ENCODE data around the gene NOP16. TPM values are rescaled to one million over a fixed set of nuclear protein-coding genes. Genes with fewer than 3 reads are reported as not detected.
A peak's percentile ranks its signal among the peaks of the same experiment; 100 is the strongest.
"Not testable (repeated sequence)": the region's sequence is repeated elsewhere in the genome, so short reads cannot be mapped to it uniquely, and the experiment has no call there.

Gene NOP16
- total RNA-seq, 1 experiment from 2014 or later = 134 TPM

DNA sequence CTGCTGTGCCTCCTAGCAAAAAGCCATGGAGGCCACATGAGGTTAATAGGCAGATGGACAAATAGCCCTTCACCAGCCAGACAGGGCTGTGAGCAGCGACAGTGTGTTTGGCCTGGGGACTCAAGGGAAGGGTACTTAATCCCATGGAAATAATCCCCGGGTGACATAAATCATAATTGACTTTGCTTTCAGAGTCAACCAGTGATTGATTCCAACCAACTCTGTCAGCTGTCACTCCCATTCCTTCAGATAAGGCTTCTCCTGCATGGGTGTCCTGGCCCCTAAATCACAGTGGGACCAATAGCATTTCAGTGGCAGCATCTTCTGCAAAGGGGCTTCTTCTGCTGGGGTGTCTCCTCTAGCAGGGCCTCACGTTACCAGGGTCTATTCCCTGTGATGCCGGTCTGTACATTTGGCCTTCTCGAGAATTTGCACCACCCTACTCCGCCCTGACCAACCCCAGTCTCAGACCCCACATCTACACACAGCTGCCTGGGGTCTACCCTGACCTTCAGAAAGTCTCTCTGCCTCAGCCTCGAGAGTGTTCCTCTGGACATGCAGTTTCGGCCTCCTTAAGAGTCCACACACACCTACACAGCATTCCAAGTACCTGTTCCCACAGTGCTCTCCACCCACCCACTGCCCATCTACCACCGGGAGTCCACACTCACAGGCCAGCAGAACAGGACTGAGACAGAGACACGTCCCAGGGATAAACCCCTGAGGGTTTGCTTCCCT is 24.3 kb upstream of the NOP16 start:
- CTCF ChIA-PET = interaction anchor here (0.6 to 6.3 kb wide), 13 partner anchors 11 to 685 kb away, joined by 3 to 83 read pairs (median 4); partner anchors contain the start of genes FAF2, RNF44 and TSPAN17
- Mint-ChIP-seq H3K4me1 (ENCODE audit: insufficient read depth, unreplicated experiment) (peaks cover 66% of the 10 kb centered on the region), H3K36me3 (ENCODE audit: insufficient read depth, unreplicated experiment) (peaks cover 41% of the 10 kb centered on the region), H3K4me3 (ENCODE audit: unreplicated experiment) (peak overlapping the region; percentile 83), H3K27ac (ENCODE audit: low read depth, unreplicated experiment) (peak overlapping the region; percentile 73), H3K27me3 (ENCODE audit: insufficient read depth, unreplicated experiment) (no peaks in the 10 kb centered on the region), H3K9me3 (ENCODE audit: unreplicated experiment) (no peaks in the 10 kb centered on the region)
- TF ChIP-seq, protein P1, sequence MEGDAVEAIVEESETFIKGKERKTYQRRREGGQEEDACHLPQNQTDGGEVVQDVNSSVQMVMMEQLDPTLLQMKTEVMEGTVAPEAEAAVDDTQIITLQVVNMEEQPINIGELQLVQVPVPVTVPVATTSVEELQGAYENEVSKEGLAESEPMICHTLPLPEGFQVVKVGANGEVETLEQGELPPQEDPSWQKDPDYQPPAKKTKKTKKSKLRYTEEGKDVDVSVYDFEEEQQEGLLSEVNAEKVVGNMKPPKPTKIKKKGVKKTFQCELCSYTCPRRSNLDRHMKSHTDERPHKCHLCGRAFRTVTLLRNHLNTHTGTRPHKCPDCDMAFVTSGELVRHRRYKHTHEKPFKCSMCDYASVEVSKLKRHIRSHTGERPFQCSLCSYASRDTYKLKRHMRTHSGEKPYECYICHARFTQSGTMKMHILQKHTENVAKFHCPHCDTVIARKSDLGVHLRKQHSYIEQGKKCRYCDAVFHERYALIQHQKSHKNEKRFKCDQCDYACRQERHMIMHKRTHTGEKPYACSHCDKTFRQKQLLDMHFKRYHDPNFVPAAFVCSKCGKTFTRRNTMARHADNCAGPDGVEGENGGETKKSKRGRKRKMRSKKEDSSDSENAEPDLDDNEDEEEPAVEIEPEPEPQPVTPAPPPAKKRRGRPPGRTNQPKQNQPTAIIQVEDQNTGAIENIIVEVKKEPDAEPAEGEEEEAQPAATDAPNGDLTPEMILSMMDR (IDR thresholded peaks at IDR 0.05; ENCODE audit: unreplicated experiment) = no peak
- POLR2A ChIA-PET = interaction anchor here (0.6 to 11.3 kb wide), 12 partner anchors 9 to 1409 kb away, joined by 3 to 110 read pairs (median 4); partner anchors contain the start of genes FAF2, HIGD2A, NOP16 and RNF44
- no TSS peak for BruUV-seq (replicated peaks)
- no peak for DNase-seq (ENCODE audit: unreplicated experiment)
- intact Hi-C loops (cut with micrococcal nuclease) = no loop called here

DNA sequence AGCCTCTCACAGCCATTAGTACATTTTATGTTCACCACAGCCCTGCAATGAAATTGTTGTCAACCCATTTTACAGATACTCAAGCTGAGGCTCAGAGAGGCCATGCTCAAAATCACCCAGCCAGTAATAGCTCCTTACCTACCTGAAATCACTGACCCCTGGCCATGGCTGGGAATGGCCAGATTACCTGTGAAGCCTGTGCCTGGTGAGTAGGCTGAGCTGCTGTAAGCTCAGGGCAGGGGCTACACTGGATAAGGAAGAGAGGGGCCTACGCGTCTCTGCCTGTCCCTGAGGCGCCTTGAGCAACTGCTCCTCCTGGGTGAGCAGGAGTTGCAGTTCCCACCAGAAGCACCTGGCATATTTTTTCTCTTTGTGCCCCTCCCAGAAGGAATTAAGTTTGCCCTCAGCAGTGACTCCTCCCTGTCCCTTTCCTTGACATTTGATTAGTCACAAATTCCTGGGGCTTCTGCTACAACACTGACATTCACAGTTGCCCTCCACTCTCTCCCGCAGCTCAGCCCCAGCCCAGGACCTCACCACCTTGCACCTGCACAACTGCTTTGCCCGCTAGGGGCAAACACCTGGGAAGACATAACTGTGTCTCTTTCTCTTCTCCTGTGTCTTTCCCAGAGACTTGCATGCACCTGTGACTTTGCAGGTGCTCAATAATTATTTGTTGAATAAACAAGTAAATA is 22.2 kb upstream of the NOP16 start:
- BruUV-seq (replicated peaks) = no TSS peak
- ChIA-PET CTCF (interaction anchor here (0.5 to 2.2 kb wide), 10 partner anchors 9 to 993 kb away, joined by 3 to 8 read pairs (median 4); partner anchors contain the start of gene FAF2), POLR2A (interaction anchor here (0.6 to 11.3 kb wide), 9 partner anchors 10 to 1037 kb away, joined by 3 to 110 read pairs (median 4); partner anchors contain the start of genes FAF2, HIGD2A, KIAA1191 and NOP16)
- peaks cover 58% of the 10 kb centered on the region for H3K4me1 Mint-ChIP-seq (ENCODE audit: insufficient read depth, unreplicated experiment)
- TF ChIP-seq, protein P1 (IDR thresholded peaks at IDR 0.05; ENCODE audit: unreplicated experiment) = peak; percentile 17
- no peaks in the 10 kb centered on the region for H3K27me3 Mint-ChIP-seq (ENCODE audit: insufficient read depth, unreplicated experiment)
- H3K9me3 Mint-ChIP-seq (ENCODE audit: unreplicated experiment) = no peaks in the 10 kb centered on the region
- H3K36me3 Mint-ChIP-seq (ENCODE audit: insufficient read depth, unreplicated experiment) = peaks cover 62% of the 10 kb centered on the region
- DNase-seq (ENCODE audit: unreplicated experiment) = peak; percentile 45
- peak overlapping the region; percentile 83 for H3K4me3 Mint-ChIP-seq (ENCODE audit: unreplicated experiment)
- peak overlapping the region; percentile 73 for H3K27ac Mint-ChIP-seq (ENCODE audit: low read depth, unreplicated experiment)
- intact Hi-C loops (cut with micrococcal nuclease) = no loop called here

DNA sequence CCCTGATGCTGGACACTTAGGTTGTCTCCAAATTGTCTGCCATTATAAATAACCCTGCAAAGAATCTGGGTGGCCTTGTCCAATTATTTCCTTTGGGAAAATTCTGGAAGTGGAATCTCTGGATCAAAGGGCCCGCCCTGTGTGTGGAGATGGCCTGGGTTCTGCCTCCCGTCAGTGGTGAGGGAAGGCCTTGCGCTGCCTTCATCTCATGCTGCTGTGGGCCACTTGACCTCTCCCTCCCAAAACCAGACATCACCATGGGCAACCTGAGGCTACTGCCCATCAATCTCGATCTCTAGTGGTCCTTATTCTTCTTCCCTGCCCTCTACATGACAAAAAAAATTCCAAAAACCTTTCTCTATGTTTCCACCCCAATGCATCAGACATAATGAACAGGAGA is 21.4 kb upstream of the NOP16 start:
- H3K4me3 Mint-ChIP-seq (ENCODE audit: unreplicated experiment) = no peak overlapping the region
- H3K27ac Mint-ChIP-seq (ENCODE audit: low read depth, unreplicated experiment) = peak overlapping the region; percentile 73
- peaks cover 50% of the 10 kb centered on the region for H3K4me1 Mint-ChIP-seq (ENCODE audit: insufficient read depth, unreplicated experiment)
- no peaks in the 10 kb centered on the region for H3K9me3 Mint-ChIP-seq (ENCODE audit: unreplicated experiment)
- no TSS peak for BruUV-seq (replicated peaks)
- intact Hi-C loops (cut with micrococcal nuclease) = no loop called here
- peaks cover 71% of the 10 kb centered on the region for H3K36me3 Mint-ChIP-seq (ENCODE audit: insufficient read depth, unreplicated experiment)
- TF ChIP-seq, protein P1 (IDR thresholded peaks at IDR 0.05; ENCODE audit: unreplicated experiment) = no peak
- DNase-seq (ENCODE audit: unreplicated experiment) = no peak
- CTCF ChIA-PET = interaction anchor here (0.6 to 2.2 kb wide), 6 partner anchors 8 to 994 kb away, joined by 3 to 8 read pairs (median 5); partner anchors contain the start of gene FAF2
- no peaks in the 10 kb centered on the region for H3K27me3 Mint-ChIP-seq (ENCODE audit: insufficient read depth, unreplicated experiment)
- POLR2A ChIA-PET = interaction anchor here (1.0 to 11.3 kb wide), 6 partner anchors 10 to 237 kb away, joined by 3 to 110 read pairs (median 7); partner anchors contain the start of genes FAF2, HIGD2A, KIAA1191 and NOP16

DNA sequence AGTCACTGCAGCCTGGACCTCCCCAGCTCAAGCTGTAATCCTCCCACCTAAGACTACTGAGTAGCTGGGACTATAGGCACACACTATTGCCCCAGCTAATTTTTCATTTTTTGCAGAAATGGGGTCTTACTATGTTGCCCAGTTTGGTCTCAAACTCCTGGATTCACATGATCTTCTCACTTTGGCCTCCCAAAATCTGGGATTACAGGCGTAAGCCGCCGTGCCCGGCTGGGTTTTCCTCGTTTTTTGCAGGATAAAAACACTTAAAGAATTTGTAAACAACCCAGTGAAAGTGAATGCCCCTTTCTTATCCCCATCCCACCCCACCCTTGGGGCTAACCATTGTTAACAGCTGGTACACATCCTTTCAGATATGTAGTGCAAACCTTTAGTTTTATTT is 20.2 kb upstream of the NOP16 start:
- H3K36me3 Mint-ChIP-seq (ENCODE audit: insufficient read depth, unreplicated experiment) = peaks cover 73% of the 10 kb centered on the region
- no peak overlapping the region for H3K27ac Mint-ChIP-seq (ENCODE audit: low read depth, unreplicated experiment)
- H3K27me3 Mint-ChIP-seq (ENCODE audit: insufficient read depth, unreplicated experiment) = no peaks in the 10 kb centered on the region
- no TSS peak for BruUV-seq (replicated peaks)
- TF ChIP-seq, protein P1 (IDR thresholded peaks at IDR 0.05; ENCODE audit: unreplicated experiment) = no peak
- DNase-seq (ENCODE audit: unreplicated experiment) = no peak
- intact Hi-C loops (cut with micrococcal nuclease) = no loop called here
- no peaks in the 10 kb centered on the region for H3K9me3 Mint-ChIP-seq (ENCODE audit: unreplicated experiment)
- POLR2A ChIA-PET = interaction anchor here (0.6 to 11.3 kb wide), 3 partner anchors 20 to 214 kb away, joined by 3 to 110 read pairs (median 8); partner anchors contain the start of genes FAF2, HIGD2A and NOP16
- CTCF ChIA-PET = interaction anchor here (0.6 to 1.5 kb wide), 4 partner anchors 9 to 200 kb away, joined by 3 to 5 read pairs (median 4); no protein-coding TSS in a partner anchor
- no peak overlapping the region for H3K4me3 Mint-ChIP-seq (ENCODE audit: unreplicated experiment)
- peaks cover 39% of the 10 kb centered on the region for H3K4me1 Mint-ChIP-seq (ENCODE audit: insufficient read depth, unreplicated experiment)

DNA sequence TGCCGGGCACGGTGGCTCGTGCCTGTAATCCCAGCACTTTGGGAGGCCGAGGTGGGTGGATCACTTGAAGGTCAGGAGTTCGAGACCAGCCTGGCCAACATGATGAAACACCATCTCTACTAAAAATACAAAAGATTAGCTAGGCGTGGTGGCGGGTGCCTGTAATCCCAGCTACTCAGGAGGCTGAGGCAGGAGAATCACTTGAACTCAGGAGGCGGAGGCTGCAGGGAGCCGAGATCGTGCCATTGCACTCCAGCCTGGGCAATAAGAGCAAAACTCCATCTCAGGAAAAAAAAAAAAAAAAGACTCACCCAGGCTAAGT is 19.8 kb upstream of the NOP16 start:
- H3K9me3 Mint-ChIP-seq (ENCODE audit: unreplicated experiment); H3K4me3 Mint-ChIP-seq (ENCODE audit: unreplicated experiment); H3K27me3 Mint-ChIP-seq (ENCODE audit: insufficient read depth, unreplicated experiment); H3K27ac Mint-ChIP-seq (ENCODE audit: low read depth, unreplicated experiment); intact Hi-C loops (cut with micrococcal nuclease); DNase-seq (ENCODE audit: unreplicated experiment); BruUV-seq (replicated peaks): not testable (repeated sequence)
- Mint-ChIP-seq H3K36me3 (ENCODE audit: insufficient read depth, unreplicated experiment) (peaks cover 73% of the 10 kb centered on the region), H3K4me1 (ENCODE audit: insufficient read depth, unreplicated experiment) (peaks cover 35% of the 10 kb centered on the region)
- ChIA-PET CTCF (interaction anchor here (0.6 to 2.2 kb wide), 4 partner anchors 10 to 200 kb away, joined by 3 to 5 read pairs (median 4); no protein-coding TSS in a partner anchor), POLR2A (interaction anchor here (0.6 to 11.3 kb wide), 3 partner anchors 19 to 214 kb away, joined by 3 to 110 read pairs (median 8); partner anchors contain the start of genes FAF2, HIGD2A and NOP16)

All from MCF 10A (cell line).